Thymus (tissue), 11 donors: Measurements from ENCODE around the gene C15orf39. TPM values are rescaled to one million over a fixed set of nuclear protein-coding genes. Genes with fewer than 3 reads are reported as not detected.
"Not testable (repeated sequence)": the region's sequence is repeated elsewhere in the genome, so short reads cannot be mapped to it uniquely, and the experiment has no call there.

Experiments used
- DNase-seq, 9 donors: peaks; one replicate each; pipeline ENCODE4 v3.0.0-alpha.2; 2013; ENCODE audit warnings: low spot score in 9 of 9, low read depth in 6 of 9, missing footprints in 1 of 9
- H3K27ac ChIP-seq, 2 donors: one replicate each; pipeline ENCODE4 v1.5.1; 2013; ENCODE audit warnings: control low read depth in 1 of 2, low read depth in 1 of 2, low read length in 1 of 2, mild to moderate bottlenecking in 1 of 2, moderate library complexity in 1 of 2
- H3K27me3 ChIP-seq, 2 donors: one replicate each; pipeline ENCODE4 v1.5.1; 2013; ENCODE audit warnings: low read length in 1 of 2; ENCODE audit not compliant: control insufficient read depth in 2 of 2, insufficient read depth in 1 of 2
- H3K36me3 ChIP-seq, 2 donors: one replicate each; pipeline ENCODE4 v1.5.1; 2013; ENCODE audit warnings: low read length in 1 of 2, mild to moderate bottlenecking in 1 of 2, moderate library complexity in 1 of 2; ENCODE audit not compliant: control insufficient read depth in 2 of 2, insufficient read depth in 2 of 2
- H3K4me1 ChIP-seq, 2 donors: one replicate each; pipeline ENCODE4 v1.5.1; 2013; ENCODE audit warnings: low read length in 2 of 2; ENCODE audit not compliant: control insufficient read depth in 2 of 2, insufficient read depth in 2 of 2
- H3K4me3 ChIP-seq, 2 donors: one replicate each; pipeline ENCODE4 v1.5.1; 2013; ENCODE audit warnings: low read length in 2 of 2, control low read depth in 1 of 2, mild to moderate bottlenecking in 1 of 2
- H3K9me3 ChIP-seq, 2 donors: one replicate each; pipeline ENCODE4 v1.5.1; 2013; ENCODE audit warnings: low read length in 1 of 2, mild to moderate bottlenecking in 1 of 2; ENCODE audit not compliant: control insufficient read depth in 2 of 2, insufficient read depth in 1 of 2
- WGBS: extraction: QIAGEN DNeasy Blood & Tissue Kit; methylation state at CpG from one replicate; pipeline ENCODE4 v1.1.7; 2013; 5-methylcytosine and 5-hydroxymethylcytosine counted together
- polyA plus RNA-seq: library from polyadenylated mRNA; stranded (reverse); fragments of 200-250 nt; gene quantifications from one replicate; pipeline ENCODE4 v1.2.3, GENCODE V29; 2013
- total RNA-seq: library from RNA; stranded (reverse); fragments of 120-200 nt; gene quantifications from one replicate; pipeline ENCODE4 v1.2.4, GENCODE V29; 2013
- donor health status: healthy.

The C15orf39 gene
- total and polyA plus RNA-seq, 2 donors: 6.1 to 7.0 TPM

DNA sequence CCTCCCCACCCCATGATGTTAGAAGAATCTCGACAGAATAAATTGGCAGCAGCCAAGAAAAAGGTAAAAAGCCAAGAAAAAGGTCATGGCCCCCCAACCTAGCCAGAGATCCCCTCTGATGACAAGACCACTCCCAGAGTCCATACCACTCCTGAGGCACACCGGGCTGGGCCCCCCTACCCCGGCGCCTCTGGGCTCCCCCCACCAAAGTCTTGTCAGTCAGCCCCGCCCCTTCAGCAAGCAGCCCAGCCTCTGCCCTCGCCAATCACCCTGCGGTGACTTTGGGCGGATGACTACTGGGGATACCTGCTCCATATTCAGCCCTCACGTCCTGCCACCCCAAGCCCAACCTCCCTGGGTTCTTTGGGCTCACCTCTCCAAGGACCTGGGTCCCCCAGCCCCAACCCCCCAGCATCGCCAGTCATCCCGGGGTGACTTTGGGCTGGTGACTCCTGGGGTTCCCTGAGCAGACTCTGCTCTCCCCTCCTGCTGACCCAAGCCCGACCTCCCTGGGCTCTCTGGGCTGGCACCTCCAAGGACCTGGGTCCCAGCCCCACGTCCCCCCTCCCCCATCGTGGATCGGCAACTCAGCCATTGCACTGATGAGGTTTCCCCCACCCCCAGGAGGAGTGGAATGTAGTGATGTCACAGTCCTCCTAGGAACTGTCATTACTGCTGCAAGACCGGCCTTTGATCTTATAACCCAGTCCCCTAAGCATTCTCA is 57.1 kb downstream of the C15orf39 start:
- not testable (repeated sequence) for H3K4me3 ChIP-seq, H3K4me1 ChIP-seq, H3K27me3 ChIP-seq, H3K36me3 ChIP-seq, H3K27ac ChIP-seq, DNase-seq, H3K9me3 ChIP-seq
- 94% methylated on average over 11 of the region's 16 CpGs for WGBS

DNA sequence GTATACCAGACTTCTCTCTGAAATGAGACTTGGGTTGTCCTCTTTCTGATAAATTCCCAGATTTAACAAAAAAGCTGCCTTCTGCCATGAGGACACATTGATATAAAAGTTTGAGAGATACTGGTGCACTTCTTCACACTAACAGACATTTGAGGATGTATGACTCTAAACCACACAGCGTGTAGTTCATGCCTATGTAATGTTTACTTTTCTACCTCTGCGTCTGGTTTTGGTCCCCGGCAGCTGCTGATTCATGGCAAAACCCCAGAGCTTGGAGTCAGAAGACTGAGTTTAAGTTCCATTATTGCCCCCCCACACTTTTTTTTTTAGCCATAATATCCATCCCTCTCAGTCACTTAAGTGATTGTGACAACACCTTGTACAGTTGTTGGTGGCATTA is 58.2 kb downstream of the C15orf39 start:
- H3K27ac ChIP-seq, H3K27me3 ChIP-seq, H3K4me3 ChIP-seq, H3K4me1 ChIP-seq, H3K36me3 ChIP-seq, DNase-seq, H3K9me3 ChIP-seq: not testable (repeated sequence)
- no CpG with 5 or more reads among the region's 3 CpGs for WGBS

Other genes starting within 250 kb of the C15orf39 start
- 3.5 TPM for gene RPP25, start 245.1 kb upstream of the C15orf39 start, total RNA-seq
- 6.7 TPM for gene RPP25, start 245.1 kb upstream of the C15orf39 start, polyA plus RNA-seq
- 2.3 TPM for gene SCAMP5, start 206.3 kb upstream of the C15orf39 start, total RNA-seq
- gene SCAMP5, start 206.3 kb upstream of the C15orf39 start, polyA plus RNA-seq: 8.4 TPM
- gene PPCDC, start 178.3 kb upstream of the C15orf39 start, total RNA-seq: 11.3 TPM
- gene PPCDC, start 178.3 kb upstream of the C15orf39 start, polyA plus RNA-seq: 20.9 TPM
- gene GOLGA6C, start 56.5 kb downstream of the C15orf39 start, total RNA-seq: 0.05 TPM
- 0.05 TPM for gene GOLGA6C, start 56.5 kb downstream of the C15orf39 start, polyA plus RNA-seq
- 0.05 TPM for gene GOLGA6D, start 81.0 kb downstream of the C15orf39 start, total RNA-seq
- 0.05 TPM for gene GOLGA6D, start 81.0 kb downstream of the C15orf39 start, polyA plus RNA-seq
- 106 TPM for gene COMMD4, start 134.2 kb downstream of the C15orf39 start, total RNA-seq
- 99.0 TPM for gene COMMD4, start 134.2 kb downstream of the C15orf39 start, polyA plus RNA-seq
- gene NEIL1, start 145.2 kb downstream of the C15orf39 start, total RNA-seq: 30.8 TPM
- 77.9 TPM for gene NEIL1, start 145.2 kb downstream of the C15orf39 start, polyA plus RNA-seq
- gene MAN2C1, start 166.7 kb downstream of the C15orf39 start, total RNA-seq: 64.3 TPM
- gene MAN2C1, start 166.7 kb downstream of the C15orf39 start, polyA plus RNA-seq: 280 TPM
- 23.6 TPM for gene SIN3A, start 249.8 kb downstream of the C15orf39 start, total RNA-seq
- 18.4 TPM for gene SIN3A, start 249.8 kb downstream of the C15orf39 start, polyA plus RNA-seq